Mammary epithelial cell (primary cell): ENCODE results near the gene RDX.

Source experiments
- EZH2 ChIP-seq: IDR thresholded peaks from 2 replicates; pipeline ENCODE4 v1.6.1; 2012; ENCODE audit warnings: low read length, inconsistent platforms, borderline replicate concordance
- TF ChIP-seq, protein P1 (sequence below), 2 donors: IDR thresholded peaks in 1 of 2; conservative IDR thresholded peaks in 1 of 2; 2 replicates each; pipeline ENCODE4 v1.5.1; 2011 to 2012; ENCODE audit warnings: inconsistent platforms in 2 of 2, low read length in 2 of 2, mild to moderate bottlenecking in 2 of 2, control low read depth in 1 of 2, low read depth in 1 of 2; ENCODE audit not compliant: insufficient read depth in 1 of 2; ENCODE audit errors: extremely low read depth in 1 of 2

DNA sequence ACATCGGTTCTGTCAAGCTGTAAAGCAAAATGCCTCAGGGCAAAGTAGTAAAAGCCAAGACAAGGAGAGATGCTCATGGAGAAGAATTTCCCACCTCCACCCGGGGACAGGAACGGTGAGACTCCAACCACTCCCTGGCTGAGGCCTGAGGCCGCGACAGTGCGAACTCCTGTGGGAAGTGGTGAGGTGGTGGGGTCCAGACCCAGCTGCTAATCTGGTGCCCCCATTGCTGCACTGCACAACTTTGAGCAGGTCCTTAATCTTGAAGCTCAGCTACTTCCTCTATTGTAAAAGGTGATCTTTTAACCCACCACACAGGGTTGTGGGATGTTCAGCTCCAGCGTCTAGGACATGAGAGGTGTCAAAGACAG, 119.3 kb downstream of the RDX start:
- TF ChIP-seq, protein P1, sequence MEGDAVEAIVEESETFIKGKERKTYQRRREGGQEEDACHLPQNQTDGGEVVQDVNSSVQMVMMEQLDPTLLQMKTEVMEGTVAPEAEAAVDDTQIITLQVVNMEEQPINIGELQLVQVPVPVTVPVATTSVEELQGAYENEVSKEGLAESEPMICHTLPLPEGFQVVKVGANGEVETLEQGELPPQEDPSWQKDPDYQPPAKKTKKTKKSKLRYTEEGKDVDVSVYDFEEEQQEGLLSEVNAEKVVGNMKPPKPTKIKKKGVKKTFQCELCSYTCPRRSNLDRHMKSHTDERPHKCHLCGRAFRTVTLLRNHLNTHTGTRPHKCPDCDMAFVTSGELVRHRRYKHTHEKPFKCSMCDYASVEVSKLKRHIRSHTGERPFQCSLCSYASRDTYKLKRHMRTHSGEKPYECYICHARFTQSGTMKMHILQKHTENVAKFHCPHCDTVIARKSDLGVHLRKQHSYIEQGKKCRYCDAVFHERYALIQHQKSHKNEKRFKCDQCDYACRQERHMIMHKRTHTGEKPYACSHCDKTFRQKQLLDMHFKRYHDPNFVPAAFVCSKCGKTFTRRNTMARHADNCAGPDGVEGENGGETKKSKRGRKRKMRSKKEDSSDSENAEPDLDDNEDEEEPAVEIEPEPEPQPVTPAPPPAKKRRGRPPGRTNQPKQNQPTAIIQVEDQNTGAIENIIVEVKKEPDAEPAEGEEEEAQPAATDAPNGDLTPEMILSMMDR (conservative IDR thresholded peaks at IDR 0.05 in 1 of 2, IDR thresholded peaks at IDR 0.05 in 1 of 2; ENCODE audit: extremely low read depth in 1 of 2, insufficient read depth in 1 of 2, low read depth in 1 of 2, low read length in 2 of 2), result no peak
- TF ChIP-seq EZH2, result no peak
